Ovary (tissue), 3 donors: Measurements from ENCODE around the gene CD300A.

Experiments used
- CTCF ChIP-seq, 3 donors: fragments of 450-650 bp in 2 of 3; fragments of 200-600 bp in 1 of 3; IDR thresholded peaks; one replicate each; pipeline versions ENCODE4 v1.5.1 to v1.8.0; 2016 to 2022; ENCODE audit warnings: antibody characterized with exemption in 3 of 3, mild to moderate bottlenecking in 1 of 3
- EP300 ChIP-seq: sonication (generic); formaldehyde crosslinking; IDR thresholded peaks from one replicate; pipeline ENCODE4 v1.6.1; 2017; ENCODE audit warnings: antibody characterized with exemption
- POLR2A ChIP-seq: fragments of 450-650 bp; IDR thresholded peaks from one replicate; pipeline ENCODE4 v1.6.1; 2017; ENCODE audit warnings: antibody characterized with exemption, mild to moderate bottlenecking, moderate library complexity
- donor health status: DM: no; HTN: no; CAD: no.

DNA sequence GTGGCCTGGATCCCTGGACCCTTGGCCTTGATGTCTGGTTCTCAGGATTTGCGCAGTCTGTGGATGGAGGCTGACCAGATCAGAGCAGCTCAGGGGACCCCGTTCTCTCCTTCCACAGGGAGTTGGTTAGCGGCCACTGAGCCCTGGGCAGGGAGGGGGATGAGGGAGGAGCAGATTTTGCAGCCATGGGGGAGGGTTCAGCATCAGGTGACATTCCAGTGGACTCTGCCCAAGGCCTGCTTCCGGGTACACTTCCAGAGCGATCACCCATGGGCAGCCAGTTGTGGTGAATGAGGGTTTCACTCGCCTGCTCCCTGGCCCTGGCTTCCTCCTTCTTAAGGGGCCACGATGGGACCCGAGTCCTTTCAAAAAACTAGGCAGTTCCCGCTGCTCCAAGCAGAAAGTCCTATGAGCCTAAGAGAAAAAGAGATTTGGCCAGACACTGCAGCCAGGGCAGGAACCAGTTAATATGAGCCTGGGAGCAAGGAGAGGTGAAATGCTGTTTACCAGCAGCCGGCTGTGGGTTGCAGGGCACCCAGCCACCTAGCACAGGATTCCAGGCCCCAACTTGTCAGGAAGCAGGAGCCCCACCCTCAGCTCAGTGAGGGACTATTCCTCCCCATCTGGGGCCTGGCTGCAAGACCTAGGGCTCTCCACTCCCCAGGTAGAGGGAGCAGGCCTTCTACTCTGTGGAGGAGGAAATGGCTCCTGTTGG is 39.2 kb upstream of the CD300A start:
- TF ChIP-seq CTCF (IDR thresholded peaks at IDR 0.05): no peak
- TF ChIP-seq POLR2A: no peak
- TF ChIP-seq EP300: no peak
